ENCODE measurements around the gene FBXL14.

DNA sequence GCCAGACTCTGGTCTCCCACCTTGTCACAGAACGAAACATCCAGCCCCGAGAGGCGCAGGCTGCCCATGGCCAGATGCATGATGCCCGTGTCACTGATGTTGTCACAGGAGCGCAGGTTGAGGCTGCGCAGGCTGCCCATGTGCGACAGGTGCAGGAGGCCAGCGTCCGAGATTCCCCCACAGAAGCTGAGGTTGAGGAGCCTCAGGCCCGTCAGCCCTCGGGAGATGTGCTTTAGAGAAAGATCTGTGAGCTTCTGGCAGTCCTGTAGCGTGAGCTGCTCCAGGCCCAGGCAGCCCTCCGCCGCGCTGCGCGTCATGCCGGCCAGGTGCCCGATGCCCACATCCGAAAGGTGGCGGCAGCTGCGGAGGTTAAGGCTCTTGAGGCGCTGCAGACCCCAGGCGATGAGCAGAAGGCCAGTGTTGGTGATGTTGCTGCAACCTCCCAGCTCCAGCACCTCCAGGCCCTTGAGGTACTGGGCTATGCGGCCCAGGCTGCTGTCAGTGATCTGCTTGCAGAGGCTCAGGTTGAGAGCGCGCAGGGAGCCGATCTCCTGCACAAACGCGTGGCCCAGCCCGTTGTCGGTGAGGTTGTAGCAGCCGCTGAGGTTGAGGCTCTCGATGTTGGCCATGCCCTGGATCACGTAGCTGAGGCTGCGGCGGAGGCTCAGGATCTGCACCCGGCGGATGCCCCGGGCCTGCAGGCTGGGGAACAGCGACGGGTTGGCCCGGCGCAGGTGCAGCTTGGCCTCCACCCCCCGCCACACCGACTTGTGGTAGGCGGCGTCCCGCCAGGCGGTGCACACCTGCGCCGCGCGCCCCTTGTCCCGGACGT is 991 bp downstream of the FBXL14 start:
- TF ChIP-seq, protein P1, sequence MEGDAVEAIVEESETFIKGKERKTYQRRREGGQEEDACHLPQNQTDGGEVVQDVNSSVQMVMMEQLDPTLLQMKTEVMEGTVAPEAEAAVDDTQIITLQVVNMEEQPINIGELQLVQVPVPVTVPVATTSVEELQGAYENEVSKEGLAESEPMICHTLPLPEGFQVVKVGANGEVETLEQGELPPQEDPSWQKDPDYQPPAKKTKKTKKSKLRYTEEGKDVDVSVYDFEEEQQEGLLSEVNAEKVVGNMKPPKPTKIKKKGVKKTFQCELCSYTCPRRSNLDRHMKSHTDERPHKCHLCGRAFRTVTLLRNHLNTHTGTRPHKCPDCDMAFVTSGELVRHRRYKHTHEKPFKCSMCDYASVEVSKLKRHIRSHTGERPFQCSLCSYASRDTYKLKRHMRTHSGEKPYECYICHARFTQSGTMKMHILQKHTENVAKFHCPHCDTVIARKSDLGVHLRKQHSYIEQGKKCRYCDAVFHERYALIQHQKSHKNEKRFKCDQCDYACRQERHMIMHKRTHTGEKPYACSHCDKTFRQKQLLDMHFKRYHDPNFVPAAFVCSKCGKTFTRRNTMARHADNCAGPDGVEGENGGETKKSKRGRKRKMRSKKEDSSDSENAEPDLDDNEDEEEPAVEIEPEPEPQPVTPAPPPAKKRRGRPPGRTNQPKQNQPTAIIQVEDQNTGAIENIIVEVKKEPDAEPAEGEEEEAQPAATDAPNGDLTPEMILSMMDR (IDR thresholded peaks at IDR 0.05; ENCODE audit: low read depth, low read length) = no peak
- no peak for TF ChIP-seq POLR2A (IDR thresholded peaks at IDR 0.05; ENCODE audit: extremely low read depth, insufficient read length)
- TF ChIP-seq MYC (IDR thresholded peaks at IDR 0.05; ENCODE audit: low read depth, low read length) = no peak
